ENCODE results near the gene FDX2.

- TF ChIP-seq GATA2 (IDR thresholded peaks at IDR 0.05; ENCODE audit: low read depth, low read length): peak; percentile 40; the same call in 1 of the 2 replicates
- TF ChIP-seq GATA3 (IDR thresholded peaks at IDR 0.05; ENCODE audit: low read depth, low read length): no peak
Observed at GRCh38 chr19:10286803-10287737, 28.7 kb downstream of the FDX2 start, which contains the start of gene ICAM4.

All from SH-SY5Y (cell line).